GM23248 (cell line): ENCODE results near the gene OR6C74. TPM values are rescaled to one million over a fixed set of nuclear protein-coding genes. Genes with fewer than 3 reads are reported as not detected.

ENCODE experiments used
- DNase-seq: peaks from one replicate; pipeline ENCODE4 v3.0.0-alpha.2; 2015
- H2AFZ ChIP-seq: fragments of 200-600 bp; sonication (generic); 2 replicates; pipeline ENCODE4 v1.6.1; 2016; ENCODE audit warnings: antibody characterized with exemption
- H3F3A ChIP-seq: fragments of 200-600 bp; sonication (generic); 2 replicates; pipeline ENCODE4 v1.6.1; 2016; ENCODE audit warnings: mild to moderate bottlenecking, antibody characterized with exemption, mixed run types; ENCODE audit not compliant: insufficient read depth
- H3K27ac ChIP-seq: fragments of 200-600 bp; sonication (generic); 2 replicates; pipeline ENCODE4 v1.5.1; 2016; ENCODE audit warnings: mild to moderate bottlenecking
- H3K27me3 ChIP-seq: fragments of 200-600 bp; sonication (generic); replicated peaks from 2 replicates; pipeline ENCODE4 v1.6.1; 2016; ENCODE audit warnings: mild to moderate bottlenecking; ENCODE audit not compliant: insufficient read depth
- H3K36me3 ChIP-seq: fragments of 200-600 bp; sonication (generic); 2 replicates; pipeline ENCODE4 v1.6.1; 2016; ENCODE audit warnings: low read depth, mild to moderate bottlenecking
- H3K4me1 ChIP-seq: fragments of 200-600 bp; sonication (generic); 2 replicates; pipeline ENCODE4 v1.6.1; 2016; ENCODE audit warnings: mild to moderate bottlenecking; ENCODE audit not compliant: insufficient read depth
- H3K4me2 ChIP-seq: fragments of 200-600 bp; sonication (generic); one replicate; pipeline ENCODE4 v1.6.1; 2016; ENCODE audit warnings: mild to moderate bottlenecking; ENCODE audit not compliant: unreplicated experiment
- H3K4me3 ChIP-seq: fragments of 200-600 bp; sonication (generic); 2 replicates; pipeline ENCODE4 v1.5.1; 2016; ENCODE audit warnings: mild to moderate bottlenecking
- H3K79me2 ChIP-seq: fragments of 200-600 bp; sonication (generic); 2 replicates; pipeline ENCODE4 v1.6.1; 2016; ENCODE audit warnings: mild to moderate bottlenecking; ENCODE audit not compliant: insufficient read depth
- H3K9ac ChIP-seq: fragments of 200-600 bp; sonication (generic); 2 replicates; pipeline ENCODE4 v1.6.1; 2016; ENCODE audit warnings: mild to moderate bottlenecking
- H3K9me2 ChIP-seq: fragments of 200-600 bp; sonication (generic); 2 replicates; pipeline ENCODE4 v1.6.1; 2016; ENCODE audit warnings: mixed run types, mild to moderate bottlenecking, moderate library complexity; ENCODE audit not compliant: insufficient read depth
- H3K9me3 ChIP-seq: fragments of 200-600 bp; sonication (generic); one replicate; pipeline ENCODE4 v1.6.1; 2017; ENCODE audit warnings: low read depth
- H4K20me1 ChIP-seq: fragments of 200-600 bp; sonication (generic); 2 replicates; pipeline ENCODE4 v1.6.0; 2016; ENCODE audit not compliant: insufficient read depth
- EZH2 ChIP-seq: fragments of 200-600 bp; sonication (generic); IDR thresholded peaks from 2 replicates; pipeline ENCODE4 v1.6.1; 2018; ENCODE audit warnings: antibody characterized with exemption, mild to moderate bottlenecking; ENCODE audit not compliant: insufficient read depth, poor library complexity, severe bottlenecking
- EZH2phosphoT487 ChIP-seq: fragments of 200-600 bp; sonication (generic); IDR thresholded peaks from 2 replicates; pipeline ENCODE4 v1.6.1; 2018; ENCODE audit warnings: antibody characterized with exemption, moderate library complexity, mild to moderate bottlenecking, low read depth; ENCODE audit not compliant: insufficient read depth
- WGBS, 2 experiments: methylation state at CpG; one replicate each; pipeline ENCODE4 v1.1.6; 2015 to 2017; ENCODE audit warnings: low lambda C conversion rate in 2 of 2, low coverage in 1 of 2; ENCODE audit errors: missing lambda C conversion rate in 2 of 2; 5-methylcytosine and 5-hydroxymethylcytosine counted together
- in situ Hi-C: fragments of 300-500 bp; cut with MboI; formaldehyde crosslinking; loops from 2 replicates; pipeline ENCODE4 v1.15.0; 2020
- polyA plus RNA-seq: library from polyadenylated mRNA; unstranded; fragments of >200 nt; fragmentation: Nextera tagmentation; extraction: Ambion mirVana; gene quantifications from 2 replicates; pipeline ENCODE4 v1.2.1, GENCODE V29; 2016
- total RNA-seq: library from RNA; depleted of rRNA; stranded (reverse); fragments of >200 nt; shearing (Covaris generic); gene quantifications from 2 replicates; pipeline ENCODE4 v1.2.3, GENCODE V29; 2014; rRNA removed

Gene OR6C74
- total RNA-seq, result not detected in 2 replicates
- polyA plus RNA-seq, result not detected in 2 replicates

GRCh38 chr12:55244309-55244708 lies at the start of gene OR6C74:
Gene OR6C74 (plus strand): TSS chr12:55244609. CDS start chr12:55247288, 2,679 bp downstream.
- Histone ChIP-seq H3K9me2 (no peaks in the 10 kb centered on the region), H3K79me2 (no peaks in the 10 kb centered on the region), H3K4me3 (no peak within 1 kb of the TSS), H4K20me1 (no peaks in the 10 kb centered on the region), H3K36me3 (no peaks in the 10 kb centered on the region), H3K4me1 (no peaks in the 10 kb centered on the region), H3F3A (no peaks in the 10 kb centered on the region), H2AFZ (no peak within 1 kb of the TSS), H3K4me2 (no peak within 1 kb of the TSS), H3K27me3 (no peaks in the 10 kb centered on the region), H3K9ac (no peak within 1 kb of the TSS), H3K9me3 (no peaks in the 10 kb centered on the region), H3K27ac (no peak within 1 kb of the TSS)
- TF ChIP-seq EZH2, result no peak
- TF ChIP-seq EZH2phosphoT487, result no peak
- in situ Hi-C loops, result no loop called here
- DNase-seq, result no peak
- 7 to 14% methylated on average over 3 of the region's 3 CpGs for WGBS, 2 experiments

- Histone ChIP-seq H3F3A (no peaks in the 10 kb centered on the region), H3K9me3 (no peaks in the 10 kb centered on the region), H3K9ac (no peak within 1 kb of the TSS), H3K9me2 (peaks cover 5% of the 10 kb centered on the region; the same call in 1 of the 2 replicates), H3K4me3 (no peak within 1 kb of the TSS), H3K79me2 (no peaks in the 10 kb centered on the region), H2AFZ (no peak within 1 kb of the TSS), H3K27ac (no peak within 1 kb of the TSS), H3K36me3 (no peaks in the 10 kb centered on the region), H4K20me1 (no peaks in the 10 kb centered on the region), H3K27me3 (no peaks in the 10 kb centered on the region), H3K4me2 (no peak within 1 kb of the TSS), H3K4me1 (no peaks in the 10 kb centered on the region)
- TF ChIP-seq EZH2phosphoT487, result no peak
- no peak for TF ChIP-seq EZH2
- WGBS, 2 experiments, result 10 to 15% methylated on average over 2 of the region's 2 CpGs
- in situ Hi-C loops, result no loop called here
- DNase-seq, result no peak
Measured at GRCh38 chr12:55220725-55221124, 23.7 kb upstream of the OR6C74 start, which contains the start of gene OR10A7. Gene OR10A7 (plus strand): TSS chr12:55221025. CDS start chr12:55221025, 0 bp downstream.

DNA sequence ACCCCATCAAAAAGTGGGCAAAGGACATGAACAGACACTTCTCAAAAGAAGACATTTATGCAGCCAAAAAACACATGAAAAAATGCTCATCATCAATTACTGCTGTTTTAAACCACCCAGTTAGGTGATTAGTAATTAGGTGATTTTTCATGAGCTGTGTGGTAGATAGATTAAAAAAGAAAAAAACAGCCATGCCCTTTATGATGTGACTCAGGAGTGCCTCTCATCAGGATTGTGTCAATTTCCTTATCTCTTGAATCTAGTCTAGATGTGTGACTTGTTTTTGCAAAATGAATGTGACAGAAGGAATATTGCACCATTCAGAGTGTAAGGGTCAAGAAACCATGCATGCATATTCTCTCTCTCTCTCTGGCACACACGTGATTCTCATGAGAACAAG lies 17.9 kb upstream of the OR6C74 start:
- no peak overlapping the region for H2AFZ ChIP-seq
- no peaks in the 10 kb centered on the region for H3F3A ChIP-seq
- H3K4me3 ChIP-seq, result no peak overlapping the region
- no peak for TF ChIP-seq EZH2phosphoT487
- TF ChIP-seq EZH2, result no peak
- H3K79me2 ChIP-seq, result no peaks in the 10 kb centered on the region
- no peak overlapping the region for H3K9ac ChIP-seq
- in situ Hi-C loops, result no loop called here
- WGBS, 2 experiments, result 0 to 10% methylated on average over 1 of the region's 1 CpG
- H3K9me3 ChIP-seq, result no peaks in the 10 kb centered on the region
- H3K9me2 ChIP-seq, result peaks cover 5% of the 10 kb centered on the region; the same call in 1 of the 2 replicates
- no peak overlapping the region for H3K4me2 ChIP-seq
- H3K36me3 ChIP-seq, result no peaks in the 10 kb centered on the region
- H4K20me1 ChIP-seq, result no peaks in the 10 kb centered on the region
- DNase-seq, result no peak
- no peak overlapping the region for H3K27ac ChIP-seq
- H3K27me3 ChIP-seq, result no peaks in the 10 kb centered on the region
- no peaks in the 10 kb centered on the region for H3K4me1 ChIP-seq

- Histone ChIP-seq H4K20me1 (no peaks in the 10 kb centered on the region), H3K27ac (no peak overlapping the region), H2AFZ (no peak overlapping the region), H3K4me3 (no peak overlapping the region), H3F3A (no peaks in the 10 kb centered on the region), H3K9me3 (no peaks in the 10 kb centered on the region), H3K27me3 (no peaks in the 10 kb centered on the region), H3K4me1 (no peaks in the 10 kb centered on the region), H3K4me2 (no peak overlapping the region), H3K9ac (no peak overlapping the region), H3K36me3 (no peaks in the 10 kb centered on the region), H3K9me2 (peaks cover 5% of the 10 kb centered on the region; the same call in 1 of the 2 replicates), H3K79me2 (no peaks in the 10 kb centered on the region)
- no peak for TF ChIP-seq EZH2
- TF ChIP-seq EZH2phosphoT487, result no peak
- in situ Hi-C loops, result no loop called here
- 1 to 3% methylated on average over 3 of the region's 3 CpGs for WGBS, 2 experiments
- DNase-seq, result no peak
Measured at GRCh38 chr12:55227643-55228042, 16.8 kb upstream of the OR6C74 start.
